ENCODE results near the gene ASH1L.

The ASH1L gene

DNA sequence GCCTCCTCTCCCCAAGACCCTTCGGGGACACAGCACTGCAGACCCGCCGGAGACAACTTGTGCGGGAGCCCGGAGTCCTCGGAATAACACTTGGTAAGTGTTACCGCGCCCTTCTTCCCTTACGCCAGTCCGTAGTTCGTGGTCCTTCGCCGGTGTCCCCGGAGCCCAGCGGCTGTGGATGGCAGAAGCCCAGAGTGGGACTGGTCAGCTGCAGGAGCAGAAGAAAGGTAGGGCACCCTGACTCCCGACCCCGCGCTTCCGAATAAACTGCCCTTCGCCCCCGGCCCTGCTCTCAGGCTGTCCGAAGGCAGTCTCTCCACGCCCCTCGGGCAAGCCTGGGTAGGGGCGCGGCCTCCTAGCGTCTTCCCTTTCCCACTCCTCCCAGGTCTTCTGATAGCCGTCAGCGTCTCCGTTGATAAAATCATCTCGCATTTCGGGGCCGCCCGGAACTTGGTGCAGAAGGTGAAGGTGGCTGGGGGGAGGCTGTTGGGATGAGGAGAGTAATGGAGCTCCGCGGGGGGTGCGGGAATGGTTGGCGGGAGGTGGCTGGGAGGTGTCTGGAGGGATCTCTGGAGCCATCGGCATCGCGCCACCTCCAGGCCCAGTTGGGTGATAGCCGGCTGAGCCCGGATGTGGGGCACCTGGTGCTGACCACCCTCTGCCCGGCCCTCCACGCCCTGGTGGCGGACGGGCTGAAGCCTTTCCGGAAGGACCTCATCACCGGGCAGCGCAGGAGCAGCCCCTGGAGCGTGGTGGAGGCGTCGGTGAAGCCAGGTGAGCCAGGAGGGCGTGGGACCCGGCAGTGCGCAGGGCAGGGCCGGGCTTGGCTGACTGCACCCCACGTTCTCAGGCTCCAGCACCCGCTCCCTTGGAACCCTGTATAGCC lies 237.6 kb downstream of the ASH1L start:
- DNase-seq: no peak

DNA sequence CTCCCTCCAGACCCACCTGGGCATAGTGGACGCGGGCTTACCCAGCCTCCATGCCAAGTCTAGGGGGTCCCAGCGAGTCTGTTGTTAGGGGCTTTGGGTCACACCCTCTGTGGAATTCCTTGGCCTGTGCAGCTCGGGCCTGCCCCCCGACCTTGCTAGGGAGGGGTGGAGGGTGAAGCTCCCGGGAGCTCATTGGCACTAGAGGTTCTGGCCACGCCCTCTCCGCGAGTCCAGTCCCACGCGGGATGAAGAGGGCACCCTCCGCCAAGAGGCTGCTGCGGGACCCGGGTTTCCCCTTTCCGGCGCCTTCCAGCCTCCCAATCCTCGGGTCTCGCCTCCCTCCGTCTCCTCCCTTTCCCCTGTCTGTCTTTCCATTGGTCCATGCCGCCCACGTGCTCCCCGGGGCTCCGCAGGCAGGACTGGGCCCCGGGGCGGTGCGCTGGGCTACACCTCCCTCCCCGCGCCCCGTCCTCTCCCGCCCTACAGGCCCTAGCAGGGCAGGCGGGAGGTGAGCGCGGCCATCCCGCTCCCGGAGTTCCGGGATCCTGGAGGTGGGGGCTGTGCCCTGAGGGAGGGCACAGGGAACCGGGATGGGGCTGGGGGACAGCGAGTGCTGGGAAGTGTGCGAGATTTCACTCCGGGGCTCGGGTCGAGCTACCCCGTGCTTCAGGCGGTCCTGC lies 238.4 kb downstream of the ASH1L start:
- DNase-seq: peak; percentile 71

DNA sequence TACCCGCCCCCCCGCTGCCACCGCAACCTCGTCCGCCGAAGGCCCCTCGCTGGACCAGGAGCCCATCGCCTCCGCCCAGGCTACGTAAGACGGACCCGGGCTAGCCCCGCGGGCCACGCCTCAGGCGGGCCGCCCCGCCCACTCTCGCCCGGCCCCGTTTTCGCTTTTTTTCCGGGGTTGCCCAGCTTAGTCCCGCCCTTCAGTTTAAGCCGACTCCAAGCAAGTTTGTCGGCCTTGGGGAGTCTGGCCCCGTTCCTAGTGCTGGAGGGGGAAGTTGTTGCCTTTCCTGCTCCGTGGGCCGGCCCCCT lies 238.9 kb downstream of the ASH1L start:
- DNase-seq: peak; percentile 62

DNA sequence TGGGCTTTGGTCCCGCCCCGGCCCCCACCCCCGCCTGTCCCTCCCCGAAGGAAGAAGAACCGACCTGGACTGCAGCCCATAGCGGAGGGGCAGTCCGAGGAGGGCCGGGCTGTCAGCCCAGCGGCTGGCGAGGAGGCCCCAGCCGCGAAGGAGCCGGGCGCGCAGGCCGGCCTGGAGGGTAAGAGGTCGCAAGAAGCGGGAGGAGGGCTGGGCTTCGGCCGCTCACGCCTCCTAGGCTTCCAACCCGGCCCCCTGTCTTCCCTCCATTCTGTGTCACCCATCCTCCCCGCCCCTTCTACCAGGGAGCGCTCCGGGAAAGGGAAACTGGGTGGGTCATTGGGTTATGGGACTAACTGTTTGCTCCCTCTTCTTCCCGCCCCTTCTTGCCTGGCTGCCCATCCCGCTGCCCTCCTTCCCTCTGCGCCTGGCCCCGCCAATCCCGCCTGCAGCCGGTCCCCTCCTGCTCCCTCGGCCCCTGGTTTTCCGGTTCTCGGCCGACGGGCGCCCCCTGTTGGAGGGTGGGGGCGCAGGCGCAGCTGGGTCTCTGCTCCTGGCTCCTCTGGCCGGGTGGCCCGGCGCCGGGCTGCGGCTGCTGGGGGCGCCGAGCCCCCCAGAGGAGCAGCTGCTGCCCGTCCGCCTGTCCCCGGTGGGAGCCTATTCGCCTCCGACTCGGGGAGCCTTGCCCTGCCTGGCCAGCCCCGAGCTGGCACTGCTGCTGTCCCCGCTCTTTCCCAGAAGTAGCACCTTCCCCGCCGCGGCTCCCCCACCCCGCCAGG lies 239.5 kb downstream of the ASH1L start:
- peak; percentile 63 for DNase-seq

DNA sequence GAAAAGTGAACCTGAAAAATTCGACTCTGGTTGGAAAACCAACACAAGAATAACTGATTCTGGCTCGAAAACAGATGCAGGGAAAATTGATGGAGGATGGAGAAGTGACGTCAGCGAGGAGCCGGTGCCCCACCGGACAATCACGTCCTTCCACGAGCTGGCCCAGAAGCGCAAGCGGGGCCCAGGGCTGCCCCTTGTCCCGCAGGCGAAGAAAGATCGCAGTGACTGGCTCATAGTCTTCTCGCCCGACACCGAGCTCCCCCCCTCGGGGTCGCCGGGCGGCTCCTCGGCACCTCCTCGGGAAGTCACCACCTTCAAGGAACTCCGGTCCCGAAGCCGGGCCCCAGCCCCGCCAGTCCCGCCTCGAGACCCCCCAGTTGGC lies 240.0 kb downstream of the ASH1L start:
- DNase-seq: no peak

DNA sequence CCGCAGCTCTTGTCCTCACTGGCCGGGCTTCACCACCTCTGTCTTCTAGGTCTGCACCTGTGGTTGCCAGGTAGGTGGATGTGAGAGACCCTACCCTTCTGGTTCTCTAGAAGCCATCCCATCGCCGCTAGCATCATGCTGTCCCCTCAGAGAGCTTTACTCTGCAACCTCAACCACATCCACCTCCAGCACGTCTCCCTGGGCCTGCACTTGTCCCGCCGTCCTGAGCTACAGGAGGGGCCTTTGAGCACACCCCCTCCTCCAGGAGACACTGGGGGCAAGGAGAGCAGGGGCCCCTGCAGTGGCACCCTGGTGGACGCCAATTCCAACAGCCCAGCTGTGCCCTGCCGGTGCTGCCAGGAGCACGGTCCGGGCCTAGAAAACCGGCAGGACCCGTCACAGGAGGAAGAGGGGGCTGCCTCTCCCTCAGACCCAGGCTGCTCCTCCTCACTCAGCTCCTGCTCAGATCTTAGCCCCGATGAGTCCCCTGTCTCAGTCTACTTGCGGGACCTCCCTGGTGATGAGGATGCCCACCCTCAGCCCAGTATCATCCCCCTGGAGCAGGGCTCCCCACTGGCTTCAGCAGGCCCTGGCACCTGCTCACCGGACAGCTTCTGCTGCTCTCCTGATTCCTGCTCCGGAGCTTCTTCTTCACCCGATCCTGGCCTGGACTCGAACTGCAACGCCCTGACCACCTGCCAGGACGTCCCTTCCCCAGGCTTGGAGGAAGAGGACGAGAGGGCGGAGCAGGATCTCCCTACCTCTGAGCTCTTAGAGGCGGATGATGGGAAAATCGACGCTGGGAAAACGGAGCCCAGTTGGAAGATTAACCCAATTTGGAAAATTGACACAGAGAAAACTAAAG lies 240.7 kb downstream of the ASH1L start:
- no peak for DNase-seq

DNA sequence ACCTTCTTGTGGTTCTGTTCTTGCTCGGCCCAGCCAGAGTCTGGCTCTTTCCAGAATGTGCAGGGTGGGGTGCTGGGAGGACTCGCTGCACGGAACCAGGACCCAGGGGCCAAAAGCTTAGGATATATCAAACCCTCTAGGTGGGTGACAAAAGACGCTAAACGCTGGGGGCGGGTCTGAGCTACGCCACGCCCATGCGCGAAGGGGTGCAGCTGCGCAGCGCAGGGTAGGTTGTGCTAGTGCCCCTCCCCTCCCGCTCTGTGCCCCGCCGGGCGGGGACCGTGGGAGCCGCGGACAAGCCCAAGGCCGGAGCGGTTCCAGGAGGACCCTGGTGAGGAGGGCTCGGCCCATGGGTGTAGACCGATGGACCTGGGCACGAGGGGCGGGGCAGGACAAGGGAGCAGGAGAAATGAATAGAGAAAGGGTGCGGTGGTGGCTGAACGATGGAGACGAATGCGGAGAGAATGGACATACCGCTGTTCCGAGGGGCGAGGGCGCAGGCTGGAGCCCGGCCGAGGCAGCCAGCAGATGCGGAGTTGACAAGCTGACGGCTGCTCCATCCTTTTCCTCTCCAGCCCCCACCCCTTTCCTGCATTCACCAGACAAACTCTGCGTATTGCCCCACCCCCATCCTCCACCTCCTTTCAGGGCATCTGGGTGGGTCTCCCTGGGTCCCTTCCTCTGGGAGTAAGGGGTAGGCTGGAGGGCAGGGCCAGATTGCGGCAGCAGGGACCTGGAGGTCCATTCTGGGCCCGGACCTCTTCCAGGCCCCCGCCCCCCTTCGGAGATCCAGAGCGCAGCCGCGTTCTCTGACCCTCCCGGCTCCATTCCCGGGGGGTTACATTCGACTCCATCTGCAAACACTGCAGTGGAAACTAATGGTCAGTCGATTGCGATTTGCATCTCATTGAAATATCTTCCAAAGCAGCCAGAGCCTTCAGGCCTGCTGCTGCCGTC lies 241.7 kb downstream of the ASH1L start, which contains the start of gene RUSC1:
RUSC1 (plus strand) TSS at position 234 of the 957 bp plus-strand sequence. CDS start 880 bp downstream, outside the sequence.
- peak; percentile 32 for DNase-seq

DNA sequence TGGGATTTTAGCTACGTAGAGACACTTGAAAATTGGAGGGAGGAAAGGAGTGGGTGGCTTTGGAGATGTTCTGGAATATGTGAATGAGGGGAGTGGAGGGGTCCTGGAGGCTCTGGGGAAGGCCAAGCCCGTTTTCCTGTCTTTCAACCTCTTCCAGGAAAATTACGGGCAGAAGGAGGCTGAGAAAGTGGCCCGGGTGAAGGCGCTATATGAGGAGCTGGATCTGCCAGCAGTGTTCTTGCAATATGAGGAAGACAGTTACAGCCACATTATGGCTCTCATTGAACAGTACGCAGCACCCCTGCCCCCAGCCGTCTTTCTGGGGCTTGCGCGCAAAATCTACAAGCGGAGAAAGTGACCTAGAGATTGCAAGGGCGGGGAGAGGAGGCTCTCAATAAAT lies 242.4 kb downstream of the ASH1L start:
- DNase-seq: no peak

DNA sequence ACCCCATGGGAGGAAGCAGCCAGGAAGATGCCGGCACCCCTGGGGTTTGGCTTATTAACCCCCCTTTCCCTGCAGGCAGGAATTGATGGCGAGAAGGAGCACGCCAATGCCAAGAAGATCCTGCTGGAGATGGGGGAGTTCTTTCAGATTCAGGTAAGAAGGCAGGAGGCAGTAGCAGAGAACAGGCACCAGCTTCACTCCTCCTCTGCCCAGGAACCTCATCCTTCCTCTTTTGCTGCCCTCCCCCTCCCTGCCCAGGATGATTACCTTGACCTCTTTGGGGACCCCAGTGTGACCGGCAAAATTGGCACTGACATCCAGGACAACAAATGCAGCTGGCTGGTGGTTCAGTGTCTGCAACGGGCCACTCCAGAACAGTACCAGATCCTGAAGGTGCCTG lies 243.1 kb downstream of the ASH1L start:
- no peak for DNase-seq

DNA sequence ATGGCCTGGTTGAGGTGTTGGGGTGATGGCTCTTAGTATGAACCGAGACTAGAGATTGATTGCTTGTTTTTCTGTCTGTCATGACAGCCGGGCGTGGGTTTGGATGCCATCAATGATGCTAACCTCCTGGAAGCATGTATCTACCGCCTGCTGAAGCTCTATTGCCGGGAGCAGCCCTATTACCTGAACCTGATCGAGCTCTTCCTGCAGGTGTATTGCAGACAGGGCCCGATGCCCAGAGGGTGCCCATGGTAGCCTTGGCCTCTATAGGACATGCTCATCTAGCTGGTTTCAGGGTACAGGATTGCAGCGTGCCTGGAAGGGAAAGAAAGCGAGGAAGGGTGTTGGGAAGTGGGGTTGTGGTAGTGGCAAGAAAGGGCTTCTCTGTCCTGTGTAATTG lies 244.5 kb downstream of the ASH1L start:
- no peak for DNase-seq

DNA sequence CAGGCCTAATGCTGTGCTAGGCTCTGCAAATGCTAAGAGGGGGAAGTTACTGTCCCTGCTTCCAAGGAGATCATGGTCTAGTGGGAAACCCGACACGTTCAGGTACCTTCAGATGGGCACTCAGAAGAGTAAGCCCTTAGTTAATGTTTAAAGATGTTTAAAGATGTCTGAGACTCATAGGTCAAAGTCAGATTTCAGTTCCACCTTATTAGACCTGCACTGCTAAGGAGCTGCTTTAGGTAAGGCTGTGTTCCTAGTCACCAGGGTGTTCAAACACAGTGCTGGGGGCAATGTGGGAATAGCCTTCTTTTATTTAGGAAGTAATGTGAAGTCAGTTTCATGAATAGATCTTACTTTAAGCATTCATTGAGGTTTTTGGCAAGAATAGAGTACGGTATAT lies 245.7 kb downstream of the ASH1L start:
- no peak for DNase-seq

DNA sequence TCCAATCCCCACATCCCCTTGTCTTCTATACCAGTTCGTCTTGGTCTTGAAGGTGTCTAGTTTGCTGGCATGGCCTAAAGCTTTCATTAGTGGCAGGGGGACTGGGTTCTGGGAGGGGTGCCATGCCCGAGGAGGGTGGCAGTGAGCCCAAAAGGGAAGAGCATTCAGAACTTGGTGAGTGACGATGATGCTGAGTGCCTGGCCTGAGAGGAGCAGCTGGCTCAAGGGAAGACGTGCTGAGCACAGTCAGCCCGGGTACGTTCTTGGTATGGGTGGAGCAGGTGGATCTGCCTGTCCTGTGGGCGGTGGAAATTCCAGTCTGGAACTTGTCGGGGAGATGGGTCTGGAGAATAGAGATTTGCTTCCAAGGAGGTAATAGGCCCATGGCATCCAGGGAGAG lies 249.3 kb downstream of the ASH1L start:
- DNase-seq: no peak

DNA sequence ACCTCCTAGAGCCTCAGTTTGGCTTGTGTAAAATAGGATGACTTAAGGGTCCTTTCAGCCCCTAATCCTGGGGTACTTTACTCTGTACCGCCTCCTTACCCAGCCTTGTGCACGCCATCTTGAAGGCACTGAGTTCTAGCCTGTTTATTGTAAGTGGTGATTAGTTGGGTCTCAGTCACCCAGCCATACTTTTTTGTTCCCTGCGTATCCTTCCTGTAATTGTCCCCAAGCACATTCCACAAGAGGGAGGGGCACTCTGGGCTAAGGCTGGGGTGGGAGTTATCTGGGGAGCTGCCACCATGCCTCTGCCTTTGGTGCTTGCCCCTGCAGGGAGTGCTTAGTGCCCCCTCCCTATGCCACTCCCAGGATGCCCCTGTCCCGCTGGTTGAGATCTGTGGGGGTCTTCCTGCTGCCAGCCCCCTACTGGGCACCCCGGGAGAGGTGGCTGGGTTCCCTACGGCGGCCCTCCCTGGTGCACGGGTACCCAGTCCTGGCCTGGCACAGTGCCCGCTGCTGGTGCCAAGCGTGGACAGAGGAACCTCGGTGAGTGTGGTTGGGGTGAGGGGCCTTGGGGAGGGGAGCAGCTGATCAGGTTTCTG lies 253.1 kb downstream of the ASH1L start:
- DNase-seq: no peak

DNA sequence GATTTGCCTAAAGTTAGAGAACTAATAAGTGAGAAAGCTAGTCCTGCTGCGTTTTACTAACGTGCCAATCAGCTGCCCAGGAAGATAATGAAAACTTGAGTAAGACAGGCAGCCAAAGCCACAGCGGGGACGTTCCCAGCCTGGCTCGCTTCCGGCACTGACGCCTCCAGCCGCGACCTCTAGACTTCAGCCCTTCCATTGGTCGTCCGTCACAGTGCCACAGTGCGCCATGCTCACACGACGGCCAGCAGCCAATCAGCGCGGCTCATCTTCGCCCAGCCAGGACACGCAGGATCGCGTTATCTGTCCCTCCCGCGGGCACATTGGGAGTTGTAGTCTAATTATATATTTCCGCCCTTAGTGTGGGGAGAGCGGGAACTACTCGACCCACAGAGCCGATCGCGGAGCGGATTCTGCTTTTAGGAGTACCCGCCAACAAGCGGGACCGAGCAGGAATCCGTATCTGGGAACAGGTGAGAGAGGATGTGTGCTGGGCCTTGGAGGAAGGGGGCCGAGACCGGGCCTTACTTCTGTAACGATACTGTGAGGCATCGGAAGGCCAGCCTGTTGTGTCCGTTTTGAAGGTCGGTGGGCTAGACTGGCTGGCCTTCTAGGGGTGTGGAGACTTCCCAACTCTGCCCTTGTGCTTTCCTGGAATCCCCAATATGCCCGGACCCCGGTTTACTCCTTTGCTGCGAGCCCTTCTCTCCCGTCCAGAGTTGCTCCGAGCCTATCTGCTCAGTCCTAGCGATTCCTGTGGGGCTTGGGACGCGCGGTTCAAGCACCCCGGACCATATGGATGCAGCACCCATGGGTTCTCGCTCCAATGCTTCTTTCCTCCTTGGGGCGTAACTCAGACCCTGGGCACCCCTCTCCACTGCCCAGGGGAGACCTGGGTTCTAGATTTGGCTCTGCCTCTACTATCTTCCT lies 253.8 kb downstream of the ASH1L start, which contains the start of gene FDPS:
FDPS (plus strand) TSS at position 374 of the 930 bp plus-strand sequence. CDS start 924 bp downstream, outside the sequence.
- DNase-seq: peak; percentile 94

DNA sequence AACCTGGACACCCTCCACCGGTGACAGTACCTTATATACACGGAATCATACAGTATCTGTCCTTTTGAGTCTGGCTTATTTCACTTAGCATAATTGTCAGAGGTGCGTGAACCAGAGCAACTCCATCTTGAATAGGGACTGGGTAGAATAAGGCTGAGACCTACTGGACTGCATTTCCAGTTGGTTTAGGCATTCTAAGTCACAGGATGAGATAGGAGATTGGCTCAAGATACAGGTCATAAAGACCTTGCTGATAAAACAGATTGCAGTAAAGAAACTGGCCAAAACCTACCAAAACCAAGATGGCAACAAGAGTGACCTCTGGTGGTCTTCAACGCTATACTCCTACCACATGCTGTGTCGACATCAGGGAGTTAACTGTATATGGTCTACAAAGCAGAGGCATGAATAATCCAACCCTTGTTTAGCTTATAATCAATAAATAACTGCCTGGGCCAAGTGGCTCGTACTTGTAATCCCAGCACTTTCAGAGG lies 255.3 kb downstream of the ASH1L start:
- DNase-seq: no peak

DNA sequence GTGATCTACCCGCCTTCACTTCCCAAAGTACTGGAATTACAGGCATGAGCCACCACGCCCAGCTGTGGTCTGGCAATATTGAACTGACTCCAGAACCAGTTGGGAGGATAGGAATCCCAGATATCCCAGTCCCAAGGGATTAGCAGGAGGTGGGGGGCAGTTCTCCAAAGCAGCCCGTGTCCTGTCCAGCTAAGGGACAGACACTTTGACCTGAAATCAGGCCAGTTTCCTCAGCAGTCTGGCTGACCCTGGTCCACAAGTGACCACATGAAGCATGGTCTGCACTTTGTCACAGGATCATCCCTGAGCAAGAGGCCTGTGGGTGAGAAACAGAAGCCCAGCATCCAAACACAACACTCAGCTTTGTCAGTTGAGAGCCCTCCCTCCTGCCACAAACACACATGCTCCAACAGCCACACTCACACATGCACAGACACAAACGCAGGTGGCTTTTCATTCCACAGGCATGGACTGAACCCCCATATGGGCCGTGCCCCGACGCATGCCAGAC lies 256.7 kb downstream of the ASH1L start:
- DNase-seq: no peak

DNA sequence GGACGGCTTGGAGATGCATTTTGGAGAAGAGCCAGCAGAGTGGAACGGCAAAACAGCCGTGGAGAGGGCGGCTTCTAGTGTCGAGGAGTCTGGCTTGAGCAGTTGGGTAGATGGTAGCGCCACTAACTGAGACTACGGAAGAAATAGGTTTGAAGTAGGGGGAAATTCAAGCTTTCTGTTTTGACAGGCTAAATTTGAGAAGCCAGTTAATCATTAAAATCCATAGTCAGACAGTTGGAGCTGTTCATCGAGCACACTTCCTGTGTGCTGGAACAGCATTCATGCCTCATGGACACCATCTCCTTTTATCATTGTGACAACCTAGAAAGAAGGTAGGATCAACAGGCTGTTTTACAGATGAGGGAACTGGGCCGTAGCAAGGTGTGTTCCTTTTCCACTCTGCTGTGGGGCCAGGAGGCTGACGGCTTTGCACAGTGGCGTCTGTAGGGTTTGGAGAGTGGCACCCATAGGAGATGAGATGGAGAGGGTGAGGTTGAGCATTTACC lies 258.0 kb downstream of the ASH1L start:
- no peak for DNase-seq

DNA sequence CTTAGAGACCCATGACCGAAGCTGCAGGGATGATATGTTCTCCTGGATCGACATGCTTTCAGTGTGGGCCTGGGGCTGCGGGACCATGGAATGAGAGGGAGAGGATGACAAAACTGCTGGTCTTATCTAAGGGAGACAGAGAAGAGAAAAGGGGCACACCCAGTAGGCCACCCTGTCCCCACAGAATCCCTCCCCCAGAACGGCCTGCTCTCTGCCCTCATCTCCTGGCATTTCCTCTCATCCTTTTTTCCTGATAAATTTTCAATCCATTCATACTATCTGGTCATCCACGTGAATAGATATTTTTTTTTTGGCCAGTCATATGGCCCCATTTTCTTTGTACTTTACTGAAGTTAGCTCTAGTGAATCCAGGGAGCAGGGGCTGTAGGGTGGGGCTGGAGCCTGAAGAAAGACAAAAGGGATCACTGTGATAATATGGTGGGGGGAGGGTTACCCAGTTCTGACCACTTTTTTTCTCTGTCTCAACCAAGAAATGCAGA lies 261.2 kb downstream of the ASH1L start, which contains the start of gene PKLR:
PKLR (minus strand) TSS at position 97 of the 500 bp plus-strand sequence; CDS start at position 54, 43 bp downstream.
- DNase-seq: no peak

All from activated gamma-delta T cell (primary cell).